WTC11 (cell line): ENCODE results near the gene KRTAP4-9. TPM values are rescaled to one million over a fixed set of nuclear protein-coding genes. Genes with fewer than 3 reads are reported as not detected.

Experiments used
- ATAC-seq: fragments of 200-7000 bp; cut with Tn5 transposase; 2 replicates; pipeline ENCODE4 v1.10.0; 2021; ENCODE audit warnings: mild to moderate bottlenecking, moderate library complexity
- CTCF ChIA-PET: fragments of 300-600 bp; sonication (Branson Sonifier 250); formaldehyde crosslinking; loops from one replicate; lab custom pipeline; 2021; ENCODE audit warnings: antibody characterized with exemption; lab: Charles Lee
- POLR2A ChIA-PET: fragments of 350-600 bp; sonication (Branson Sonifier 250); formaldehyde crosslinking; loops from one replicate; lab custom pipeline; 2021; ENCODE audit warnings: antibody characterized with exemption; lab: Charles Lee
- DNase-seq: peaks from one replicate; pipeline ENCODE4 v3.0.0; 2021; ENCODE audit warnings: low spot score
- H3K27ac Mint-ChIP-seq: 2 replicates; pipeline ENCODE4 v1.8.0; 2021; ENCODE audit warnings: mixed read lengths
- H3K27me3 Mint-ChIP-seq: 2 replicates; pipeline ENCODE4 v1.8.0; 2021; ENCODE audit warnings: low read depth, mild to moderate bottlenecking, moderate library complexity, mixed read lengths
- H3K36me3 Mint-ChIP-seq: 2 replicates; pipeline ENCODE4 v1.8.0; 2021; ENCODE audit warnings: mixed read lengths
- H3K4me1 Mint-ChIP-seq: 2 replicates; pipeline ENCODE4 v1.8.0; 2022; ENCODE audit warnings: mixed read lengths
- H3K4me3 Mint-ChIP-seq: 2 replicates; pipeline ENCODE4 v1.8.0; 2021; ENCODE audit warnings: mild to moderate bottlenecking, moderate library complexity, mixed read lengths
- H3K9me3 Mint-ChIP-seq: 2 replicates; pipeline ENCODE4 v1.8.0; 2021; ENCODE audit warnings: mixed read lengths
- CREM ChIP-seq: sonication (generic); formaldehyde crosslinking; IDR thresholded peaks from 2 replicates; pipeline ENCODE4 v1.8.1; 2022; ENCODE audit warnings: mild to moderate bottlenecking, missing genetic modification reagents, moderate library complexity
- EMX1 ChIP-seq: fragments of 250-450 bp; sonication (Bioruptor Pico); IDR thresholded peaks from 2 replicates; pipeline ENCODE4 v1.8.0; 2021; ENCODE audit warnings: mild to moderate bottlenecking
- GTF2I ChIP-seq: fragments of 250-450 bp; sonication (Bioruptor Pico); conservative IDR thresholded peaks from 2 replicates; pipeline ENCODE4 v1.4.0; 2021; ENCODE audit warnings: mild to moderate bottlenecking
- HMGA2 ChIP-seq: fragments of 250-450 bp; sonication (Bioruptor Pico); IDR thresholded peaks from 2 replicates; pipeline ENCODE4 v1.4.0; 2021; ENCODE audit warnings: mild to moderate bottlenecking, moderate library complexity
- NFE2L1 ChIP-seq: sonication (generic); formaldehyde crosslinking; IDR thresholded peaks from 2 replicates; pipeline ENCODE4 v1.8.1; 2023; ENCODE audit warnings: missing genetic modification reagents
- NR3C1 ChIP-seq: sonication (generic); formaldehyde crosslinking; conservative IDR thresholded peaks from 2 replicates; pipeline ENCODE4 v1.8.1; 2023; ENCODE audit warnings: low read depth, mild to moderate bottlenecking, missing genetic modification reagents
- RORB ChIP-seq: fragments of 250-450 bp; sonication (Bioruptor Pico); IDR thresholded peaks from 2 replicates; pipeline ENCODE4 v1.9.0; 2021; ENCODE audit warnings: mild to moderate bottlenecking
- TP53 ChIP-seq: sonication (generic); formaldehyde crosslinking; IDR thresholded peaks from 2 replicates; pipeline ENCODE4 v1.8.1; 2023; ENCODE audit warnings: mild to moderate bottlenecking, missing genetic modification reagents
- total RNA-seq: library from RNA; stranded (reverse); gene quantifications from 3 replicates; pipeline ENCODE4 v1.2.3, GENCODE V29; 2021
- TF ChIP-seq, protein P1 (sequence below): sonication (generic); formaldehyde crosslinking; IDR thresholded peaks from 2 replicates; pipeline ENCODE4 v1.8.0; 2023; ENCODE audit warnings: mild to moderate bottlenecking, missing genetic modification reagents
- TF ChIP-seq, protein P2 (sequence below): sonication (generic); formaldehyde crosslinking; IDR thresholded peaks from 2 replicates; pipeline ENCODE4 v1.8.0; 2022; ENCODE audit warnings: mild to moderate bottlenecking, missing genetic modification reagents
- TF ChIP-seq, protein P3 (sequence below): sonication (generic); formaldehyde crosslinking; conservative IDR thresholded peaks from 2 replicates; pipeline ENCODE4 v1.8.1; 2022; ENCODE audit warnings: mild to moderate bottlenecking, missing genetic modification reagents
- TF ChIP-seq, protein P4 (sequence below): fragments of 250-450 bp; sonication (Bioruptor Pico); IDR thresholded peaks from 2 replicates; pipeline ENCODE4 v1.8.0; 2021; ENCODE audit warnings: mild to moderate bottlenecking
- TF ChIP-seq, protein P5 (sequence below): sonication (generic); formaldehyde crosslinking; IDR thresholded peaks from 2 replicates; pipeline ENCODE4 v1.8.1; 2023; ENCODE audit warnings: mild to moderate bottlenecking, moderate library complexity, missing genetic modification reagents
- TF ChIP-seq, protein P6 (sequence below): sonication (generic); formaldehyde crosslinking; IDR thresholded peaks from 2 replicates; pipeline ENCODE4 v1.8.1; 2022; ENCODE audit warnings: mild to moderate bottlenecking, moderate library complexity, missing genetic modification reagents
- TF ChIP-seq, protein P7 (sequence below): fragments of 250-450 bp; sonication (Bioruptor Pico); IDR thresholded peaks from 2 replicates; pipeline ENCODE4 v1.9.0; 2021; ENCODE audit warnings: mild to moderate bottlenecking
- TF ChIP-seq, protein P8 (sequence below): sonication (generic); formaldehyde crosslinking; IDR thresholded peaks from 2 replicates; pipeline ENCODE4 v1.8.1; 2022; ENCODE audit warnings: mild to moderate bottlenecking, missing genetic modification reagents, moderate library complexity, borderline replicate concordance

KRTAP4-9 gene
- total RNA-seq, 1 experiment from 2014 or later, result not detected

DNA sequence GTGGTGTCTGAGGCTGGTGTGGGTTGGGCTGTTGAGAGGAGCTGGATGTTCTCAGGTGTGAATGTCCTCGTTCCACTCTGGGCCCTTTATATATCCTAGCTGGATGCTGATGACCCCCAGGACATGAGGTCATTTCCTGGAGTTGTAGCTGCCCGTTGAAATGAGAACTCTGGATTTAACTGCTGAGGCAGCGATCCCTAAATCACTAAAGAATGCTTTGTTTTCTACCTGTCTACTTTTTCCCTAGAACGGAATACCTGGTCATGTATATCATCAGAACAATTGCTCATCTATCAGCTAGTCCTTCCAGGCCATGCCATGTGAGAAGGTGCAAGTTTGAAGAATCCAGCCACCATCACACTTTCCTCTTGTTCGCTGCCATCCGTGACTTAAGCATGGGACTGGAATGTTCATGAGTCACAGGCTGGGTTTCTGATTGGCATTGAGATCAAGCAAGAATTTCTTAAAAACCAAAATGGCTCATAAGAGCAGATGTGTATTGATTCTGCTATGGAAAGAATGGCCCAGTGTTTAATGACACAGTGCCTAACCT, 45.1 kb upstream of the KRTAP4-9 start, which contains the start of gene KRTAP2-3 (continued):
- TF ChIP-seq, protein P1, sequence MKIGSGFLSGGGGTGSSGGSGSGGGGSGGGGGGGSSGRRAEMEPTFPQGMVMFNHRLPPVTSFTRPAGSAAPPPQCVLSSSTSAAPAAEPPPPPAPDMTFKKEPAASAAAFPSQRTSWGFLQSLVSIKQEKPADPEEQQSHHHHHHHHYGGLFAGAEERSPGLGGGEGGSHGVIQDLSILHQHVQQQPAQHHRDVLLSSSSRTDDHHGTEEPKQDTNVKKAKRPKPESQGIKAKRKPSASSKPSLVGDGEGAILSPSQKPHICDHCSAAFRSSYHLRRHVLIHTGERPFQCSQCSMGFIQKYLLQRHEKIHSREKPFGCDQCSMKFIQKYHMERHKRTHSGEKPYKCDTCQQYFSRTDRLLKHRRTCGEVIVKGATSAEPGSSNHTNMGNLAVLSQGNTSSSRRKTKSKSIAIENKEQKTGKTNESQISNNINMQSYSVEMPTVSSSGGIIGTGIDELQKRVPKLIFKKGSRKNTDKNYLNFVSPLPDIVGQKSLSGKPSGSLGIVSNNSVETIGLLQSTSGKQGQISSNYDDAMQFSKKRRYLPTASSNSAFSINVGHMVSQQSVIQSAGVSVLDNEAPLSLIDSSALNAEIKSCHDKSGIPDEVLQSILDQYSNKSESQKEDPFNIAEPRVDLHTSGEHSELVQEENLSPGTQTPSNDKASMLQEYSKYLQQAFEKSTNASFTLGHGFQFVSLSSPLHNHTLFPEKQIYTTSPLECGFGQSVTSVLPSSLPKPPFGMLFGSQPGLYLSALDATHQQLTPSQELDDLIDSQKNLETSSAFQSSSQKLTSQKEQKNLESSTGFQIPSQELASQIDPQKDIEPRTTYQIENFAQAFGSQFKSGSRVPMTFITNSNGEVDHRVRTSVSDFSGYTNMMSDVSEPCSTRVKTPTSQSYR (CRISPR knock-in tag), result no peak
- no peak for TF ChIP-seq CREM (CRISPR knock-in tag)
- TF ChIP-seq EMX1 (CRISPR knock-in tag), result no peak
- TF ChIP-seq, protein P2, sequence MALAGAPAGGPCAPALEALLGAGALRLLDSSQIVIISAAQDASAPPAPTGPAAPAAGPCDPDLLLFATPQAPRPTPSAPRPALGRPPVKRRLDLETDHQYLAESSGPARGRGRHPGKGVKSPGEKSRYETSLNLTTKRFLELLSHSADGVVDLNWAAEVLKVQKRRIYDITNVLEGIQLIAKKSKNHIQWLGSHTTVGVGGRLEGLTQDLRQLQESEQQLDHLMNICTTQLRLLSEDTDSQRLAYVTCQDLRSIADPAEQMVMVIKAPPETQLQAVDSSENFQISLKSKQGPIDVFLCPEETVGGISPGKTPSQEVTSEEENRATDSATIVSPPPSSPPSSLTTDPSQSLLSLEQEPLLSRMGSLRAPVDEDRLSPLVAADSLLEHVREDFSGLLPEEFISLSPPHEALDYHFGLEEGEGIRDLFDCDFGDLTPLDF, result no peak

DNA sequence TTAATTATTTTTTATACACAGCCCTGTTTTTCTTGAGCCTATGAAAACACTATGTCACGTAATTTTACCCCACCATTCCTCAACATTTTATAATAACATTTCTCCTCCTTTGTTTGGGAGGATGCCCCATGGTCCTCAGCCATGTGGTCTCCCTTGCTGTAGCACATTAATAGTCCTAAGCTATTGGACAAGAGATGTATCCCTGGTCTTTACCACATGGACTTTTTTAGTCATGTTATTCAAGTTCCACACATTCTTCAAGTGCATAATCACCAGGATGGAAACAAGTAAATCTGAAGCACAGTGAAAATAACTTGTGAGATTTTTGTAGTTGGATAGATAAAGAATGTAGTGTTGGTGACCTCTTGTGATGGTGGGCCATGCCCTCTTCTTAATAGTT, 43.2 kb upstream of the KRTAP4-9 start:
- ATAC-seq (no peak), DNase-seq (no peak)
- TF ChIP-seq GTF2I (CRISPR knock-in tag) (no peak), NR3C1 (CRISPR knock-in tag) (no peak), NFE2L1 (no peak), RORB (no peak), HMGA2 (CRISPR knock-in tag) (no peak), TP53 (no peak)
- TF ChIP-seq, protein P3, sequence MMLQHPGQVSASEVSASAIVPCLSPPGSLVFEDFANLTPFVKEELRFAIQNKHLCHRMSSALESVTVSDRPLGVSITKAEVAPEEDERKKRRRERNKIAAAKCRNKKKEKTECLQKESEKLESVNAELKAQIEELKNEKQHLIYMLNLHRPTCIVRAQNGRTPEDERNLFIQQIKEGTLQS (CRISPR knock-in tag), result no peak
- TF ChIP-seq, protein P4, sequence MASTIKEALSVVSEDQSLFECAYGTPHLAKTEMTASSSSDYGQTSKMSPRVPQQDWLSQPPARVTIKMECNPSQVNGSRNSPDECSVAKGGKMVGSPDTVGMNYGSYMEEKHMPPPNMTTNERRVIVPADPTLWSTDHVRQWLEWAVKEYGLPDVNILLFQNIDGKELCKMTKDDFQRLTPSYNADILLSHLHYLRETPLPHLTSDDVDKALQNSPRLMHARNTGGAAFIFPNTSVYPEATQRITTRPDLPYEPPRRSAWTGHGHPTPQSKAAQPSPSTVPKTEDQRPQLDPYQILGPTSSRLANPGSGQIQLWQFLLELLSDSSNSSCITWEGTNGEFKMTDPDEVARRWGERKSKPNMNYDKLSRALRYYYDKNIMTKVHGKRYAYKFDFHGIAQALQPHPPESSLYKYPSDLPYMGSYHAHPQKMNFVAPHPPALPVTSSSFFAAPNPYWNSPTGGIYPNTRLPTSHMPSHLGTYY, result no peak
- TF ChIP-seq, protein P5, sequence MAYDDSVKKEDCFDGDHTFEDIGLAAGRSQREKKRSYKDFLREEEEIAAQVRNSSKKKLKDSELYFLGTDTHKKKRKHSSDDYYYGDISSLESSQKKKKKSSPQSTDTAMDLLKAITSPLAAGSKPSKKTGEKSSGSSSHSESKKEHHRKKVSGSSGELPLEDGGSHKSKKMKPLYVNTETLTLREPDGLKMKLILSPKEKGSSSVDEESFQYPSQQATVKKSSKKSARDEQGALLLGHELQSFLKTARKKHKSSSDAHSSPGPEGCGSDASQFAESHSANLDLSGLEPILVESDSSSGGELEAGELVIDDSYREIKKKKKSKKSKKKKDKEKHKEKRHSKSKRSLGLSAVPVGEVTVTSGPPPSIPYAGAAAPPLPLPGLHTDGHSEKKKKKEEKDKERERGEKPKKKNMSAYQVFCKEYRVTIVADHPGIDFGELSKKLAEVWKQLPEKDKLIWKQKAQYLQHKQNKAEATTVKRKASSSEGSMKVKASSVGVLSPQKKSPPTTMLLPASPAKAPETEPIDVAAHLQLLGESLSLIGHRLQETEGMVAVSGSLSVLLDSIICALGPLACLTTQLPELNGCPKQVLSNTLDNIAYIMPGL, result no peak
- TF ChIP-seq, protein P6, sequence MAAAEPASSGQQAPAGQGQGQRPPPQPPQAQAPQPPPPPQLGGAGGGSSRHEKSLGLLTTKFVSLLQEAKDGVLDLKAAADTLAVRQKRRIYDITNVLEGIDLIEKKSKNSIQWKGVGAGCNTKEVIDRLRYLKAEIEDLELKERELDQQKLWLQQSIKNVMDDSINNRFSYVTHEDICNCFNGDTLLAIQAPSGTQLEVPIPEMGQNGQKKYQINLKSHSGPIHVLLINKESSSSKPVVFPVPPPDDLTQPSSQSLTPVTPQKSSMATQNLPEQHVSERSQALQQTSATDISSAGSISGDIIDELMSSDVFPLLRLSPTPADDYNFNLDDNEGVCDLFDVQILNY, result no peak
- TF ChIP-seq, protein P7, sequence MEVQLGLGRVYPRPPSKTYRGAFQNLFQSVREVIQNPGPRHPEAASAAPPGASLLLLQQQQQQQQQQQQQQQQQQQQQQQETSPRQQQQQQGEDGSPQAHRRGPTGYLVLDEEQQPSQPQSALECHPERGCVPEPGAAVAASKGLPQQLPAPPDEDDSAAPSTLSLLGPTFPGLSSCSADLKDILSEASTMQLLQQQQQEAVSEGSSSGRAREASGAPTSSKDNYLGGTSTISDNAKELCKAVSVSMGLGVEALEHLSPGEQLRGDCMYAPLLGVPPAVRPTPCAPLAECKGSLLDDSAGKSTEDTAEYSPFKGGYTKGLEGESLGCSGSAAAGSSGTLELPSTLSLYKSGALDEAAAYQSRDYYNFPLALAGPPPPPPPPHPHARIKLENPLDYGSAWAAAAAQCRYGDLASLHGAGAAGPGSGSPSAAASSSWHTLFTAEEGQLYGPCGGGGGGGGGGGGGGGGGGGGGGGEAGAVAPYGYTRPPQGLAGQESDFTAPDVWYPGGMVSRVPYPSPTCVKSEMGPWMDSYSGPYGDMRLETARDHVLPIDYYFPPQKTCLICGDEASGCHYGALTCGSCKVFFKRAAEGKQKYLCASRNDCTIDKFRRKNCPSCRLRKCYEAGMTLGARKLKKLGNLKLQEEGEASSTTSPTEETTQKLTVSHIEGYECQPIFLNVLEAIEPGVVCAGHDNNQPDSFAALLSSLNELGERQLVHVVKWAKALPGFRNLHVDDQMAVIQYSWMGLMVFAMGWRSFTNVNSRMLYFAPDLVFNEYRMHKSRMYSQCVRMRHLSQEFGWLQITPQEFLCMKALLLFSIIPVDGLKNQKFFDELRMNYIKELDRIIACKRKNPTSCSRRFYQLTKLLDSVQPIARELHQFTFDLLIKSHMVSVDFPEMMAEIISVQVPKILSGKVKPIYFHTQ (CRISPR knock-in tag), result no peak
- TF ChIP-seq, protein P8, sequence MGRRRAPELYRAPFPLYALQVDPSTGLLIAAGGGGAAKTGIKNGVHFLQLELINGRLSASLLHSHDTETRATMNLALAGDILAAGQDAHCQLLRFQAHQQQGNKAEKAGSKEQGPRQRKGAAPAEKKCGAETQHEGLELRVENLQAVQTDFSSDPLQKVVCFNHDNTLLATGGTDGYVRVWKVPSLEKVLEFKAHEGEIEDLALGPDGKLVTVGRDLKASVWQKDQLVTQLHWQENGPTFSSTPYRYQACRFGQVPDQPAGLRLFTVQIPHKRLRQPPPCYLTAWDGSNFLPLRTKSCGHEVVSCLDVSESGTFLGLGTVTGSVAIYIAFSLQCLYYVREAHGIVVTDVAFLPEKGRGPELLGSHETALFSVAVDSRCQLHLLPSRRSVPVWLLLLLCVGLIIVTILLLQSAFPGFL (CRISPR knock-in tag), result no peak
- H3K4me3 Mint-ChIP-seq, result no peak overlapping the region
- H3K9me3 Mint-ChIP-seq, result peaks cover 8% of the 10 kb centered on the region
- POLR2A ChIA-PET, result no interaction called here
- CTCF ChIA-PET, result no interaction called here
- H3K27ac Mint-ChIP-seq, result no peak overlapping the region
- no peaks in the 10 kb centered on the region for H3K27me3 Mint-ChIP-seq
- peaks cover 4% of the 10 kb centered on the region; the same call in 1 of the 2 replicates for H3K36me3 Mint-ChIP-seq
- H3K4me1 Mint-ChIP-seq, result peaks cover 17% of the 10 kb centered on the region
